H7 (cell line): ENCODE results near the gene TMEM259. TPM values are rescaled to one million over a fixed set of nuclear protein-coding genes. Genes with fewer than 3 reads are reported as not detected.

ENCODE experiments used
- DNase-seq: peaks from one replicate; pipeline ENCODE4 v3.0.0; 2012
- H3K27me3 ChIP-seq: 2 replicates; pipeline ENCODE4 v1.6.0; 2011; ENCODE audit warnings: mild to moderate bottlenecking, low read length; ENCODE audit not compliant: control insufficient read depth, insufficient read depth
- H3K36me3 ChIP-seq: replicated peaks from 2 replicates; pipeline ENCODE4 v1.5.1; 2011; ENCODE audit warnings: low read length; ENCODE audit not compliant: control insufficient read depth, insufficient read depth
- H3K4me3 ChIP-seq: 2 replicates; pipeline ENCODE4 v1.5.1; 2011; ENCODE audit warnings: low read depth, mild to moderate bottlenecking, control low read depth, low read length, moderate library complexity; ENCODE audit not compliant: insufficient read depth
- total RNA-seq: library from RNA; depleted of rRNA; stranded (reverse); fragments of >200 nt; shearing (Covaris generic); gene quantifications from 2 replicates; pipeline ENCODE4 v1.2.3, GENCODE V29; 2014

Gene TMEM259
- total RNA-seq, 1 experiment from 2014 or later: 153 TPM

- DNase-seq: peak; percentile 80
- H3K36me3 ChIP-seq: peaks cover 6% of the 10 kb centered on the region
- no peaks in the 10 kb centered on the region for H3K27me3 ChIP-seq
- no peak overlapping the region for H3K4me3 ChIP-seq
These were observed 11.6 kb downstream of the TMEM259 start for GRCh38 chr19:1009041-1009980.

GRCh38 chr19:1008268-1009040, 12.5 kb downstream of the TMEM259 start:
- peak; percentile 78 for DNase-seq
- H3K27me3 ChIP-seq: no peaks in the 10 kb centered on the region
- peaks cover 6% of the 10 kb centered on the region for H3K36me3 ChIP-seq
- no peak overlapping the region for H3K4me3 ChIP-seq

GRCh38 chr19:1007399-1008251, 13.3 kb downstream of the TMEM259 start:
- peak; percentile 77 for DNase-seq
- peaks cover 4% of the 10 kb centered on the region for H3K36me3 ChIP-seq
- H3K4me3 ChIP-seq: no peak overlapping the region
- H3K27me3 ChIP-seq: no peaks in the 10 kb centered on the region

GRCh38 chr19:1006711-1007398, 14.1 kb downstream of the TMEM259 start:
- Histone ChIP-seq H3K36me3 (peaks cover 1% of the 10 kb centered on the region; the same call in 1 of the 2 replicates), H3K27me3 (no peaks in the 10 kb centered on the region), H3K4me3 (no peak overlapping the region)
- no peak for DNase-seq

GRCh38 chr19:1004803-1005664, 15.9 kb downstream of the TMEM259 start:
- H3K4me3 ChIP-seq: no peak overlapping the region
- peaks cover 1% of the 10 kb centered on the region; the same call in 1 of the 2 replicates for H3K36me3 ChIP-seq
- peaks cover 13% of the 10 kb centered on the region for H3K27me3 ChIP-seq
- no peak for DNase-seq

- Histone ChIP-seq H3K4me3 (no peak overlapping the region), H3K36me3 (no peaks in the 10 kb centered on the region), H3K27me3 (peaks cover 15% of the 10 kb centered on the region)
- DNase-seq: peak; percentile 78
These were observed 16.6 kb downstream of the TMEM259 start for GRCh38 chr19:1004204-1004802.

GRCh38 chr19:1003283-1003682, 17.6 kb downstream of the TMEM259 start:
- DNase-seq: no peak
- H3K4me3 ChIP-seq: no peak overlapping the region
- H3K36me3 ChIP-seq: no peaks in the 10 kb centered on the region
- peaks cover 21% of the 10 kb centered on the region for H3K27me3 ChIP-seq

GRCh38 chr19:1002600-1002999, 18.3 kb downstream of the TMEM259 start:
- DNase-seq: no peak
- Histone ChIP-seq H3K4me3 (no peak overlapping the region), H3K36me3 (no peaks in the 10 kb centered on the region), H3K27me3 (peaks cover 25% of the 10 kb centered on the region)

GRCh38 chr19:1001538-1002166, 19.3 kb downstream of the TMEM259 start:
- peak; percentile 98 for DNase-seq
- no peaks in the 10 kb centered on the region for H3K36me3 ChIP-seq
- no peak overlapping the region; the same call in 1 of the 2 replicates for H3K4me3 ChIP-seq
- H3K27me3 ChIP-seq: peaks cover 25% of the 10 kb centered on the region

GRCh38 chr19:1000591-1001537, 20.1 kb downstream of the TMEM259 start:
- Histone ChIP-seq H3K36me3 (no peaks in the 10 kb centered on the region), H3K4me3 (peak overlapping the region; percentile 25), H3K27me3 (peaks cover 33% of the 10 kb centered on the region)
- peak; percentile 94 for DNase-seq

- no peaks in the 10 kb centered on the region for H3K36me3 ChIP-seq
- peak within 1 kb of the TSS; percentile 41 for H3K4me3 ChIP-seq
- peaks cover 33% of the 10 kb centered on the region for H3K27me3 ChIP-seq
- DNase-seq: peak; percentile 99
These were observed 20.8 kb downstream of the TMEM259 start, which contains the start of gene GRIN3B for GRCh38 chr19:1000095-1000494. TSS of gene GRIN3B (plus strand) at chr19:1000419. CDS start at chr19:1000438, 19 bp downstream.
